Natural killer cell treated with Interleukin-12 subunit alpha and Interleukin-12 subunit beta and Interleukin-15 and Interleukin-18, amount 100 ng/mL, for 72 hours (primary cell): ENCODE results near the gene PTPN3. TPM values are rescaled to one million over a fixed set of nuclear protein-coding genes. Genes with fewer than 3 reads are reported as not detected.

ENCODE experiments used
- ATAC-seq, 2 donors: fragments of 150-1000 bp; cut with Tn5 transposase in 1 of 2; sonication (Bioruptor Pico), chemical (Tn5 transposase) in 1 of 2; 2 replicates each; pipeline ENCODE4 v1.10.0; 2021
- DNase-seq: peaks from one replicate; pipeline ENCODE4 v3.0.0; 2022; ENCODE audit warnings: low spot score
- H3K27ac Mint-ChIP-seq, 2 donors: 1 replicate in 1 of 2; 2 replicates in 1 of 2; pipeline ENCODE4 v1.8.0; 2022; ENCODE audit warnings: mixed read lengths in 2 of 2, mild to moderate bottlenecking in 1 of 2, moderate library complexity in 1 of 2
- H3K27me3 Mint-ChIP-seq, 2 donors: 1 replicate in 1 of 2; 2 replicates in 1 of 2; pipeline ENCODE4 v1.8.0; 2022; ENCODE audit warnings: mixed read lengths in 2 of 2
- H3K36me3 Mint-ChIP-seq: one replicate; pipeline ENCODE4 v1.8.0; 2022; ENCODE audit warnings: mixed read lengths
- H3K4me1 Mint-ChIP-seq, 2 donors: 1 replicate in 1 of 2; 2 replicates in 1 of 2; pipeline ENCODE4 v1.8.0; 2022; ENCODE audit warnings: low read depth in 2 of 2, mixed read lengths in 2 of 2, mild to moderate bottlenecking in 1 of 2
- H3K4me3 Mint-ChIP-seq: one replicate; pipeline ENCODE4 v1.8.0; 2022; ENCODE audit warnings: mixed read lengths
- H3K9me3 Mint-ChIP-seq: 2 replicates; pipeline ENCODE4 v1.8.0; 2022; ENCODE audit warnings: mixed read lengths
- total RNA-seq, 2 donors: library from RNA; stranded (reverse); gene quantifications; one replicate each; pipeline ENCODE4 v1.2.3, GENCODE V29; 2022

Gene PTPN3
- total RNA-seq, 2 donors from 2014 or later = 0.12 to 0.81 TPM

DNA sequence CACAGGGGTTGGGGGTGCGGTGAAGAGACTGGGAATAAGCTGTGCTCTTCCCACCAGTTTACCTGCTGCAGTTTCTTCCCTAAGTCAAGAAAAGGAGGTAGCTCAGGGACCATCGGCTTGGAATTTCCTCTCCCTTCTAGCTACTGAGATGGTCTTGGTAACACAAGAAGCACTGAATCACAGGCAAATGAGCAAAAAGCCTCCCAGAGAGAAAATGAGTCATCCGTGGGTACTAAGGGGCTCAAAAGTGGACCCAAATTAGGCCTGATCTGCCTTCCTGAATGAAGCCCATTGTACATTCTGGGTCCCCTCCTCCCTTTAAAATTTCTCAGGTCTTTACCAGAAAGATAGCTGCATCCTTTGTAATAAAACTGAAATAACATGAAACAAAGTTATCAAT lies 49.9 kb downstream of the PTPN3 start:
- ATAC-seq = no peak
- Mint-ChIP-seq H3K27ac (no peak overlapping the region), H3K4me1 (peaks cover 3 to 8% of the 10 kb centered on the region in 2 donors), H3K4me3 (no peak overlapping the region), H3K36me3 (no peaks in the 10 kb centered on the region), H3K9me3 (no peaks in the 10 kb centered on the region), H3K27me3 (peaks cover 16 to 21% of the 10 kb centered on the region in 2 donors)
- no peak for DNase-seq

DNA sequence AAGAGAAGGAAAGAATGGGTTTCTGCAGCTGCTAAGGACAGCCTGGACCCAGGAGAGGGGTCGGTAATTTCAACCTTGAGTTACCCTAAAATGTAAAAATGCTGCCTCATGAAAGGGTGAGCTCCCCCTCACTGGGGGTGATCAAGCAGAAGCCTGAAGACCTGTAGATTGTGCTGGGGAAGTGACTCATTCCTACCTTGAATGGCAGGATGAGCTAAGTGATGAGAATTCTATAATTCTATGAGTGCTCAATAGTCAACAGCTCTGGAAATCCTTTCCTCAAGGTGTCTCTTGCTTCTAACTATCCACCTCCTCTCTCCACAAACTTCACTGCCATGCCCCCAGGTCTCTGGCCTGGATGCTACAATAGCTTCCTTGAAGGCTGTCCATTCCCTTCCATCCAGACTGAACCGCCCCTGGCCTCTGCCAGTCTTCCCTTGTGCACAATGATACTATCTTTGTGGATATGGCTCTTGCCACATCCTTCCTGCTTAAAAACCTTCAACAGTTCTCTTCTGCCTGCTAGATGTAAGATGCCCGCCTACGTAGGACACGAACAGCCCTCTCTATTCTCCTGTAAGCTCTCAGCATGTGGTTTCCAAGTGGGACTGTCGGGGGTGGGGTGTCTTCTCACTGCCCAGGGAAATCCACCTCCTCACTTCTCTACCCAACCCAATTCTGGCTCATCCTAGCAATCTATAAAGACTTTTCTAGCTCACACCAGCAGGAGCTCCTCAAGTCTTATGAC lies 50.6 kb downstream of the PTPN3 start:
- Mint-ChIP-seq H3K9me3 (no peaks in the 10 kb centered on the region), H3K27me3 (peaks cover 16 to 21% of the 10 kb centered on the region in 2 donors), H3K36me3 (no peaks in the 10 kb centered on the region), H3K4me3 (no peak overlapping the region), H3K4me1 (peaks cover 3 to 8% of the 10 kb centered on the region in 2 donors), H3K27ac (no peak overlapping the region)
- ATAC-seq (peak in 1 of 2 donors; percentile 41), DNase-seq (no peak)

DNA sequence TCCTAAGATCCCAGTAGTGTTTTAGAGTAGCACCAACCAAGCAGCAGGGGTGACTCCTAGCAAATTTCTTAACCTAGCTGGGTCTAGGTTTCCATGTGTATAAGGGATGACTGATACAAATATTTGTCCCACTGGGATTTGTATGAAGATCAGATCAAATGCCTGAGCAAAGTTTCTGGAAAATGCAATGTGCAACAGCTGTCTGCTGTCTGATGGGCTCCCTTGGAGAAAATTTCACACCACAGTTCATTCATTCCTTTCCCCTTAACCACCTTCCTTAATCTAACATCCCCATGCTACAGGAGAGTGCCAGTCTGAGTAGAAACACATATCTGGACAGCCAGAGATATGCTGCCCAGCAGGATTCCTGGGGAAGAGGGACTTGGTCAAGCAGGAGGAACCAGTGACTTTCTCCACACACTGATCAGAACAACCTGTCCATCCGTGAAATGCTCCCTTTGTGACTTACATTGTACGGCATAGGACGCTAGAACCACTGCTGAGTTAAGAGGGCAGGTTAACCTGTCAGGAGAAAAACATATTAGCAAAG lies 53.3 kb downstream of the PTPN3 start:
- Mint-ChIP-seq H3K4me1 (peaks cover 10 to 14% of the 10 kb centered on the region in 2 donors), H3K4me3 (no peak overlapping the region), H3K36me3 (no peaks in the 10 kb centered on the region), H3K27ac (no peak overlapping the region), H3K27me3 (peaks cover 9 to 15% of the 10 kb centered on the region in 2 donors), H3K9me3 (no peaks in the 10 kb centered on the region)
- DNase-seq (no peak), ATAC-seq (no peak)

DNA sequence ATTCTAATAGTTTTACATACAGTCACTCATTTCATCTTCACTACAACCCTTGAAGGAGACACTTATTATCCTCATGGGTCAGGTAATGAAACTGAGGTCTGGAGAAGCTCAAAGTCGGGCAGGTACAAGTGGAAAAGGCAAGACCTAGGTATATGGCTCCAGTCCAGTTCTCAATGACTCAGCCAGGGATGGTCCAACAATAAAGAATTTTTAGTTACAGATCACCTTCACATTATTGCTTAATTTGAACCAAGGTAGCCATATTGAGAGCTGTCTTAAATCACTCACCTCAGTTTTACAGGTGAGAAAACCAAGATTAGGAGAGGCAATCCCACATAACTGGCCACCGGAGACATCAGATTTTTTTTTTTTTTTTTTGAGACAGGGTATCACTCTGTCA lies 55.4 kb downstream of the PTPN3 start:
- DNase-seq (no peak), ATAC-seq (no peak)
- no peak overlapping the region for H3K4me3 Mint-ChIP-seq
- no peak overlapping the region for H3K27ac Mint-ChIP-seq
- no peaks in the 10 kb centered on the region for H3K36me3 Mint-ChIP-seq
- H3K27me3 Mint-ChIP-seq = peaks cover 16 to 21% of the 10 kb centered on the region in 2 donors
- peaks cover 9% of the 10 kb centered on the region in 2 donors for H3K4me1 Mint-ChIP-seq
- H3K9me3 Mint-ChIP-seq = no peaks in the 10 kb centered on the region

DNA sequence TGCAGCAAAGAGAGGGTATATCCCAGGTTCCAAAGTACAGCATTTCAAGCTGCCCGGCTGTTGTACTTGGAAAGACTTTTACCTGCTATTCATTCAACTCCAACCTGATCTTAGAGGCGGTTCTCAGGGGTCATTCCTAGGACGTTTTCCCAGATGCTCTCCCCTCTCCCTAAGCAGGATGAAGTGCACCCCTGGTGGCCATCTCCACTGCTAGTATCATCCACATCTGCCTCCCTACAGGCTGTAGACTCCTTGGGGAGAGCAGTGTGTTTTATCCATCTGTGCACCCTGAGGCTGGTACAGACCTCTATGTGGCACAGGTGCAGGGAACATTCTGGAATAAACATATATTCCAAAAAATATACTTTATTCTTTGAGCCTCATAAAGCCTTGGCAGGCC lies 56.8 kb downstream of the PTPN3 start:
- no peak for DNase-seq
- H3K9me3 Mint-ChIP-seq = no peaks in the 10 kb centered on the region
- ATAC-seq = no peak
- no peak overlapping the region for H3K27ac Mint-ChIP-seq
- peaks cover 6 to 7% of the 10 kb centered on the region in 2 donors for H3K4me1 Mint-ChIP-seq
- no peak overlapping the region for H3K4me3 Mint-ChIP-seq
- no peaks in the 10 kb centered on the region for H3K36me3 Mint-ChIP-seq
- peaks cover 14% of the 10 kb centered on the region in 2 donors for H3K27me3 Mint-ChIP-seq

DNA sequence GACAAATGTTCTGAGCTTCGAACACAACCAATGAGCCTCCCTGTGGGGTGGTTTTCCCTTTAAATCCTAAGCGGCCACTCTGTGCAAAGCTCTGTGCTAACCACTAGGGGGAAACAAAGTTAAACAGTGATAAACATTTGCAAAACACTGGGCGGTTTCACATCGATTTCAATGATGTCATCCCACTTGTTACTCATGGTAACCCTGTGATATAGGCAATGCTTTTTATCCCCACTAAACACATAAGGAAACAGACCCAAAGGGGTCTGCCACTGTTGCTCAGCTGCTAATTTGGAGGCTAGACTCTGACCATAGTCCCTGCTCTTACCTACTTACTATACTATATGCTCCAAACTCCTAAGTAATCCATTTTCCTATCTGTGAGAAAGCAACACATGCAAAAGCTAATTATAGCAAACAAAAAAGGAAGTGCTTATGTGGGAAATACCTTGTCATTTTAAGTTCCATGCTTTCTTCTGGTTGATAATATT lies 57.3 kb downstream of the PTPN3 start:
- no peak overlapping the region for H3K4me3 Mint-ChIP-seq
- DNase-seq (no peak), ATAC-seq (peak; percentile 70 to 79)
- H3K27me3 Mint-ChIP-seq = peaks cover 14% of the 10 kb centered on the region in 2 donors
- H3K4me1 Mint-ChIP-seq = peaks cover 6 to 7% of the 10 kb centered on the region in 2 donors
- H3K9me3 Mint-ChIP-seq = no peaks in the 10 kb centered on the region
- H3K36me3 Mint-ChIP-seq = no peaks in the 10 kb centered on the region
- no peak overlapping the region for H3K27ac Mint-ChIP-seq

GRCh38 chr9:109440117-109440515 lies 58.0 kb downstream of the PTPN3 start:
- no peak overlapping the region for H3K27ac Mint-ChIP-seq
- H3K4me1 Mint-ChIP-seq = peaks cover 6 to 7% of the 10 kb centered on the region in 2 donors
- no peaks in the 10 kb centered on the region for H3K9me3 Mint-ChIP-seq
- ATAC-seq (peak in 1 of 2 donors; percentile 2), DNase-seq (no peak)
- H3K36me3 Mint-ChIP-seq = no peaks in the 10 kb centered on the region
- peaks cover 14% of the 10 kb centered on the region in 2 donors for H3K27me3 Mint-ChIP-seq
- H3K4me3 Mint-ChIP-seq = no peak overlapping the region

GRCh38 chr9:109439378-109440116 lies 58.6 kb downstream of the PTPN3 start:
- no peak overlapping the region for H3K27ac Mint-ChIP-seq
- peaks cover 6 to 7% of the 10 kb centered on the region in 2 donors for H3K4me1 Mint-ChIP-seq
- H3K36me3 Mint-ChIP-seq = no peaks in the 10 kb centered on the region
- peaks cover 14 to 15% of the 10 kb centered on the region in 2 donors for H3K27me3 Mint-ChIP-seq
- no peaks in the 10 kb centered on the region for H3K9me3 Mint-ChIP-seq
- DNase-seq (no peak), ATAC-seq (no peak)
- no peak overlapping the region for H3K4me3 Mint-ChIP-seq

DNA sequence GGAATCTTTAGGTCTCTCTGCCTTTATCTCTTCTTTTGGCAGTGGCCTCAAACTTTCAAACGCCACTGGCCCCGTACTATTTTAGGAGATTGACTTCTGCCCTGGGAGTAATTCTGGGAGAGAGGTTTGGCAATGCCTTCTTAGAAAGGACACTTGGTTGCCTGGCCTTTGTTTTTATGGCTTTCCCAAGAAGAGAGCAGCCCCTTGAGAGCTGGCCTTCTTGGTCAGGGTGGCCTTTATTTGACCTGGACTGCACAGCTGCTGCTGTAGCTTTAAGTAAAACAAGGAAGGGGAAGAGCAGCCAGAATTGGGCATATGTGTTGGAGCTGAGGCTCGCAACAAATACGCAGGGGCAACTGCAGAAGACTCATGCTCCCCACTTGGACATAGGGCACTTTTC lies 60.8 kb downstream of the PTPN3 start:
- no peaks in the 10 kb centered on the region for H3K36me3 Mint-ChIP-seq
- no peak overlapping the region for H3K4me3 Mint-ChIP-seq
- H3K4me1 Mint-ChIP-seq = peaks cover 6 to 7% of the 10 kb centered on the region in 2 donors
- peaks cover 13 to 20% of the 10 kb centered on the region in 2 donors for H3K27me3 Mint-ChIP-seq
- ATAC-seq (no peak), DNase-seq (no peak)
- no peaks in the 10 kb centered on the region for H3K9me3 Mint-ChIP-seq
- no peak overlapping the region for H3K27ac Mint-ChIP-seq

DNA sequence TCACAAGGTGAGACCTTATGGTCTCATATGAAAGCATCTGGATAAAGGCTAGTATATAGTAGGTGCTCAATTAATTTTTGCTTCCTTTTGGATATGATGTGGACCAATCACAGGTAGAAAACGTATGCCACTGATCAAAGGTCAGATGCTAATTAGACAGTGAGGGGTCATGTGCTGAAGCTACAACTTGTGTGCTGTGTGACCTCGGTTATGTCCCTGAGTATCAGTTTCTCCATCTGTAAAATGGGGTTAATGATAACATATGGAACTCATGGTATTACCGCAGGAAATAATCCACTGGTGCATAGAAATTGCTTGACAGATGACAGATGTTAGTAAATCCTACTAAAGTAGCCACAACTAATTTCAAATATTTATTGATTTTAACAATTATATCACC lies 62.0 kb downstream of the PTPN3 start:
- ATAC-seq = no peak
- H3K27me3 Mint-ChIP-seq = peaks cover 15 to 21% of the 10 kb centered on the region in 2 donors
- no peaks in the 10 kb centered on the region for H3K36me3 Mint-ChIP-seq
- no peak overlapping the region for H3K4me3 Mint-ChIP-seq
- H3K4me1 Mint-ChIP-seq = peaks cover 3 to 6% of the 10 kb centered on the region in 2 donors
- no peaks in the 10 kb centered on the region for H3K9me3 Mint-ChIP-seq
- DNase-seq = no peak
- no peak overlapping the region for H3K27ac Mint-ChIP-seq

DNA sequence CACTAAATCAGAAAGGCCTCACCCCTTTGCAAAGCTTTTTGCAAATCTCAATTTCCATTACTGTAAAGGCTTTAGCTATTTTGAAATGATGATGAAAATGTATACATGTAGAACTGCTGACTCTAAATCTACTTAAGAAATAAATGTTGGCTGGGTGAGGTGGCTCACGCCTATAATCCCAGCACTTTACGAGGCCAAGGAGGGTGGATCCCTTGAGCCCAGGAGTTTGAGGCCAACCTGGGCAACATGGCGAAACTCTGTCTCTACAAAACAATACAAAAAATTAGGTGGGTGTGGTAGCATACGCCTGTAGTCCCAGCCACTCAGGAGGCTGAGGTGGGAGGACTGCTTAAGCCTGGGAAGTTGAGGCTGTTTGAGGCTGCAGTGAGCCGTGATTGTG lies 64.6 kb downstream of the PTPN3 start:
- no peaks in the 10 kb centered on the region for H3K4me1 Mint-ChIP-seq
- peaks cover 10% of the 10 kb centered on the region in 2 donors for H3K27me3 Mint-ChIP-seq
- H3K9me3 Mint-ChIP-seq = no peaks in the 10 kb centered on the region
- ATAC-seq (no peak), DNase-seq (no peak)
- H3K27ac Mint-ChIP-seq = no peak overlapping the region
- H3K4me3 Mint-ChIP-seq = no peak overlapping the region
- no peaks in the 10 kb centered on the region for H3K36me3 Mint-ChIP-seq

DNA sequence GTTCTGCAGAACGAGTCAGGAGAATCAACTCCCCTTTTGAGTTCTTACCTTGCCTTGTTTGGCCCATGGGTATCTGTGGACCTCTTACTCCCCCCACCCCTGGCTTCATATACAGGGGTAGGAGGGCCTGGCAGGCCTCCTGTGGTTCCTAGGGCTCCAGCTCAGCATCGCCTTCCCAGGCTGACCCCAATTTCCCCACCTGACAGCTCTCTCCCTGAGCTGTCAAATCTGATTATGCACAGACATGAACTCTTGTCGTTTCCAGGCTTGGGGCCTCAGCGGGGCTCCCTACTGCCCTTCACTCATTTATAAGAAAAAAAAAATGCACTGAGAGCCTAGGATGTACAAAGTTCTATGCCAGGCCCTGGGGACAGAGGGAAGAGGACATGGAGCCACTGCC lies 67.9 kb downstream of the PTPN3 start:
- DNase-seq = no peak
- Mint-ChIP-seq H3K9me3 (no peaks in the 10 kb centered on the region), H3K36me3 (no peaks in the 10 kb centered on the region), H3K4me3 (no peak overlapping the region), H3K27ac (no peak overlapping the region), H3K27me3 (peaks cover 7 to 11% of the 10 kb centered on the region in 2 donors), H3K4me1 (no peaks in the 10 kb centered on the region)
- no peak for ATAC-seq

- no peak overlapping the region for H3K4me3 Mint-ChIP-seq
- DNase-seq (no peak), ATAC-seq (no peak)
- peaks cover 6 to 7% of the 10 kb centered on the region in 2 donors for H3K27me3 Mint-ChIP-seq
- H3K36me3 Mint-ChIP-seq = no peaks in the 10 kb centered on the region
- H3K9me3 Mint-ChIP-seq = no peaks in the 10 kb centered on the region
- no peak overlapping the region for H3K27ac Mint-ChIP-seq
- H3K4me1 Mint-ChIP-seq = no peaks in the 10 kb centered on the region
Observed at GRCh38 chr9:109428854-109429253, 69.3 kb downstream of the PTPN3 start.

GRCh38 chr9:109427886-109428285 lies 70.2 kb downstream of the PTPN3 start:
- no peak for DNase-seq
- H3K36me3 Mint-ChIP-seq = no peaks in the 10 kb centered on the region
- H3K27me3 Mint-ChIP-seq = peaks cover 6 to 7% of the 10 kb centered on the region in 2 donors
- H3K27ac Mint-ChIP-seq = no peak overlapping the region
- no peaks in the 10 kb centered on the region for H3K4me1 Mint-ChIP-seq
- H3K4me3 Mint-ChIP-seq = no peak overlapping the region
- no peaks in the 10 kb centered on the region for H3K9me3 Mint-ChIP-seq
- no peak for ATAC-seq
